Upper lobe of right lung (tissue), 1 donor: ENCODE data around the gene HOXC9. TPM values are rescaled to one million over a fixed set of nuclear protein-coding genes. Genes with fewer than 3 reads are reported as not detected.

Experiments used
- ATAC-seq: fragments of 200-7000 bp; cut with Tn5 transposase; one replicate; pipeline ENCODE4 v1.9.1; 2020; ENCODE audit warnings: mild to moderate bottlenecking, moderate library complexity
- DNase-seq: peaks from one replicate; pipeline ENCODE4 v3.0.0-alpha.2; 2020
- H3K27ac ChIP-seq: fragments of 200-600 bp; one replicate; pipeline ENCODE4 v1.8.0; 2022
- H3K27me3 ChIP-seq: fragments of 200-600 bp; one replicate; pipeline ENCODE4 v1.8.0; 2022; ENCODE audit warnings: mild to moderate bottlenecking
- H3K36me3 ChIP-seq: fragments of 200-600 bp; one replicate; pipeline ENCODE4 v1.8.0; 2022
- H3K4me1 ChIP-seq: fragments of 200-600 bp; one replicate; pipeline ENCODE4 v1.8.0; 2022
- H3K4me3 ChIP-seq: fragments of 200-600 bp; one replicate; pipeline ENCODE4 v1.8.0; 2022; ENCODE audit warnings: mild to moderate bottlenecking
- H3K9me3 ChIP-seq: fragments of 200-600 bp; one replicate; pipeline ENCODE4 v1.8.0; 2022
- CTCF ChIP-seq: fragments of 200-600 bp; IDR thresholded peaks from one replicate; pipeline ENCODE4 v1.8.0; 2022; ENCODE audit warnings: antibody characterized with exemption
- intact Hi-C: fragments of 100-400 bp; cut with DNase I; formaldehyde crosslinking; loops from one replicate; pipeline ENCODE4 v1.11.0; 2022
- total RNA-seq: library from RNA; stranded (reverse); fragmentation: NEBNext Ultra II Directional; extraction: Animal tissue kit (Norgen Biotek cat#: 25700); gene quantifications from one replicate; pipeline ENCODE4 v1.2.1, GENCODE V29; 2021
- donor health status: DM: no; HTN: yes; CAD: no; lungs with severe emphysema.

HOXC9 gene
- total RNA-seq, 1 donor from 2014 or later: 0.61 TPM

- intact Hi-C loops: loop anchor here (5.0 kb wide), 1 partner anchor 191 kb away; no protein-coding TSS in a partner anchor
- peaks cover 91% of the 10 kb centered on the region for H3K27me3 ChIP-seq
- H3K4me3 ChIP-seq: peak overlapping the region; percentile 40
- no peaks in the 10 kb centered on the region for H3K36me3 ChIP-seq
- ATAC-seq (no peak), DNase-seq (no peak)
- no peak for TF ChIP-seq CTCF
- no peak overlapping the region for H3K27ac ChIP-seq
- no peaks in the 10 kb centered on the region for H3K9me3 ChIP-seq
- peaks cover 13% of the 10 kb centered on the region for H3K4me1 ChIP-seq
Measured at GRCh38 chr12:54006559-54007220, 6.7 kb downstream of the HOXC9 start.

- intact Hi-C loops: loop anchor here (5.0 kb wide), 1 partner anchor 190 kb away; no protein-coding TSS in a partner anchor
- Histone ChIP-seq H3K4me1 (peaks cover 13% of the 10 kb centered on the region), H3K27ac (no peak overlapping the region), H3K4me3 (no peak overlapping the region), H3K36me3 (no peaks in the 10 kb centered on the region), H3K9me3 (no peaks in the 10 kb centered on the region), H3K27me3 (peaks cover 94% of the 10 kb centered on the region)
- no peak for TF ChIP-seq CTCF
- DNase-seq (no peak), ATAC-seq (no peak)
Measured at GRCh38 chr12:54007538-54008259, 7.7 kb downstream of the HOXC9 start.

GRCh38 chr12:54008260-54008552 is 8.2 kb downstream of the HOXC9 start:
- no peak for TF ChIP-seq CTCF
- intact Hi-C loops: loop anchor here (5.0 kb wide), 1 partner anchor 189 kb away; no protein-coding TSS in a partner anchor
- Histone ChIP-seq H3K27me3 (peaks cover 94% of the 10 kb centered on the region), H3K27ac (no peak overlapping the region), H3K4me3 (no peak overlapping the region), H3K4me1 (peaks cover 13% of the 10 kb centered on the region), H3K9me3 (no peaks in the 10 kb centered on the region), H3K36me3 (no peaks in the 10 kb centered on the region)
- DNase-seq (no peak), ATAC-seq (no peak)

GRCh38 chr12:54009171-54010052 is 9.5 kb downstream of the HOXC9 start:
- no peaks in the 10 kb centered on the region for H3K36me3 ChIP-seq
- H3K4me1 ChIP-seq: peaks cover 13% of the 10 kb centered on the region
- no peak for TF ChIP-seq CTCF
- no peak for DNase-seq
- no peak overlapping the region for H3K27ac ChIP-seq
- intact Hi-C loops: loop anchor here (5.0 kb wide), 1 partner anchor 188 kb away; no protein-coding TSS in a partner anchor
- no peaks in the 10 kb centered on the region for H3K9me3 ChIP-seq
- H3K4me3 ChIP-seq: peak overlapping the region; percentile 21
- H3K27me3 ChIP-seq: peaks cover 92% of the 10 kb centered on the region
- ATAC-seq: no peak

- no peak overlapping the region for H3K27ac ChIP-seq
- intact Hi-C loops: no loop called here
- ATAC-seq: no peak
Measured at GRCh38 chr12:54010053-54010971, 10.4 kb downstream of the HOXC9 start.

More at GRCh38 chr12:54010053-54010971, 10.4 kb downstream of the HOXC9 start:
- no peak for DNase-seq
- peaks cover 92% of the 10 kb centered on the region for H3K27me3 ChIP-seq
- peaks cover 13% of the 10 kb centered on the region for H3K4me1 ChIP-seq
- no peak overlapping the region for H3K4me3 ChIP-seq
- H3K36me3 ChIP-seq: no peaks in the 10 kb centered on the region
- no peak for TF ChIP-seq CTCF
- H3K9me3 ChIP-seq: no peaks in the 10 kb centered on the region
